Ovary (tissue), 3 donors: ENCODE data around the gene SLC7A7.

Source experiments
- CTCF ChIP-seq, 3 donors: fragments of 450-650 bp in 2 of 3; fragments of 200-600 bp in 1 of 3; IDR thresholded peaks; one replicate each; pipeline versions ENCODE4 v1.5.1 to v1.8.0; 2016 to 2022; ENCODE audit warnings: antibody characterized with exemption in 3 of 3, mild to moderate bottlenecking in 1 of 3
- EP300 ChIP-seq: sonication (generic); formaldehyde crosslinking; IDR thresholded peaks from one replicate; pipeline ENCODE4 v1.6.1; 2017; ENCODE audit warnings: antibody characterized with exemption
- POLR2A ChIP-seq: fragments of 450-650 bp; IDR thresholded peaks from one replicate; pipeline ENCODE4 v1.6.1; 2017; ENCODE audit warnings: antibody characterized with exemption, mild to moderate bottlenecking, moderate library complexity
- donor health status: DM: no; HTN: no; CAD: no.

GRCh38 chr14:22844221-22845102 lies 29.2 kb upstream of the SLC7A7 start:
- TF ChIP-seq POLR2A (no peak), CTCF (IDR thresholded peaks at IDR 0.05) (no peak), EP300 (no peak)
